ENCODE data around the gene POR. TPM values are rescaled to one million over a fixed set of nuclear protein-coding genes. Genes with fewer than 3 reads are reported as not detected.
"Not testable (repeated sequence)": the region's sequence is repeated elsewhere in the genome, so short reads cannot be mapped to it uniquely, and the experiment has no call there.

POR gene
- total RNA-seq, 2 experiments from 2014 or later: 24.9 to 33.8 TPM

GRCh38 chr7:75885036-75885435 is 29.9 kb upstream of the POR start:
- Mint-ChIP-seq H3K4me3 (no peak overlapping the region), H3K36me3 (ENCODE audit: low read depth) (peaks cover 45% of the 10 kb centered on the region), H3K27ac (no peak overlapping the region), H3K9me3 (ENCODE audit: low read depth) (no peaks in the 10 kb centered on the region), H3K27me3 (no peaks in the 10 kb centered on the region), H3K4me1 (peaks cover 33% of the 10 kb centered on the region)
- POLR2A ChIA-PET: interaction anchor here (0.6 kb wide), 1 partner anchor 313 kb away, joined by 7 read pairs; no protein-coding TSS in a partner anchor
- no peak for DNase-seq
- CTCF ChIA-PET: interaction anchor here (0.7 kb wide), 1 partner anchor 357 kb away, joined by 3 read pairs; no protein-coding TSS in a partner anchor
- intact Hi-C loops (cut with DNase I, micrococcal nuclease): no loop called here
- no peak for ATAC-seq

GRCh38 chr7:75887669-75888369 is 27.1 kb upstream of the POR start:
- Mint-ChIP-seq H3K4me1 (peaks cover 15% of the 10 kb centered on the region), H3K36me3 (ENCODE audit: low read depth) (peaks cover 27% of the 10 kb centered on the region), H3K4me3 (no peak overlapping the region), H3K9me3 (ENCODE audit: low read depth) (no peaks in the 10 kb centered on the region), H3K27me3 (no peaks in the 10 kb centered on the region), H3K27ac (no peak overlapping the region)
- DNase-seq (no peak), ATAC-seq (no peak)
- intact Hi-C loops (cut with DNase I, micrococcal nuclease): no loop called here
- ChIA-PET CTCF (no interaction called here), POLR2A (no interaction called here)

- CTCF ChIA-PET: no interaction called here
- DNase-seq (no peak), ATAC-seq (no peak)
- POLR2A ChIA-PET: no interaction called here
- no peaks in the 10 kb centered on the region for H3K9me3 Mint-ChIP-seq (ENCODE audit: low read depth)
- H3K36me3 Mint-ChIP-seq (ENCODE audit: low read depth): peaks cover 20% of the 10 kb centered on the region
- no peak overlapping the region for H3K4me3 Mint-ChIP-seq
- peaks cover 11% of the 10 kb centered on the region for H3K4me1 Mint-ChIP-seq
- intact Hi-C loops (cut with DNase I, micrococcal nuclease): no loop called here
- H3K27me3 Mint-ChIP-seq: no peaks in the 10 kb centered on the region
- no peak overlapping the region for H3K27ac Mint-ChIP-seq
Observed at GRCh38 chr7:75888464-75889222, 26.3 kb upstream of the POR start.

- Mint-ChIP-seq H3K36me3 (ENCODE audit: low read depth) (peaks cover 19% of the 10 kb centered on the region), H3K27me3 (no peaks in the 10 kb centered on the region), H3K4me1 (peaks cover 11% of the 10 kb centered on the region), H3K9me3 (ENCODE audit: low read depth) (no peaks in the 10 kb centered on the region), H3K4me3 (no peak overlapping the region), H3K27ac (no peak overlapping the region)
- ATAC-seq: no peak
- no peak for DNase-seq
- intact Hi-C loops (cut with DNase I, micrococcal nuclease): no loop called here
- CTCF ChIA-PET: no interaction called here
- POLR2A ChIA-PET: no interaction called here
Observed at GRCh38 chr7:75889223-75889825, 25.6 kb upstream of the POR start.

GRCh38 chr7:75889826-75890225 is 25.1 kb upstream of the POR start:
- CTCF ChIA-PET: no interaction called here
- H3K4me1 Mint-ChIP-seq: peaks cover 11% of the 10 kb centered on the region
- no peaks in the 10 kb centered on the region for H3K27me3 Mint-ChIP-seq
- intact Hi-C loops (cut with DNase I, micrococcal nuclease): no loop called here
- H3K27ac Mint-ChIP-seq: no peak overlapping the region
- DNase-seq: peak; percentile 32
- H3K9me3 Mint-ChIP-seq (ENCODE audit: low read depth): no peaks in the 10 kb centered on the region
- ATAC-seq: peak; percentile 33
- POLR2A ChIA-PET: interaction anchor here (0.7 kb wide), 1 partner anchor 23 kb away, joined by 3 read pairs; no protein-coding TSS in a partner anchor
- peaks cover 18% of the 10 kb centered on the region for H3K36me3 Mint-ChIP-seq (ENCODE audit: low read depth)
- no peak overlapping the region for H3K4me3 Mint-ChIP-seq

GRCh38 chr7:75891237-75891636 is 23.7 kb upstream of the POR start:
- H3K27me3 Mint-ChIP-seq; H3K4me3 Mint-ChIP-seq; DNase-seq; CTCF ChIA-PET; H3K27ac Mint-ChIP-seq; H3K9me3 Mint-ChIP-seq (ENCODE audit: low read depth); ATAC-seq; intact Hi-C loops (cut with DNase I, micrococcal nuclease); POLR2A ChIA-PET: not testable (repeated sequence)
- peaks cover 11% of the 10 kb centered on the region for H3K4me1 Mint-ChIP-seq
- H3K36me3 Mint-ChIP-seq (ENCODE audit: low read depth): peaks cover 12% of the 10 kb centered on the region

GRCh38 chr7:75891815-75892411 is 23.0 kb upstream of the POR start:
- ChIA-PET CTCF (no interaction called here), POLR2A (no interaction called here)
- no peak overlapping the region for H3K27ac Mint-ChIP-seq

GRCh38 chr7:75892634-75893272 is 22.2 kb upstream of the POR start:
- intact Hi-C loops (cut with DNase I, micrococcal nuclease): no loop called here
- ATAC-seq: no peak
- no peak overlapping the region for H3K4me3 Mint-ChIP-seq
- peaks cover 11% of the 10 kb centered on the region for H3K4me1 Mint-ChIP-seq
- CTCF ChIA-PET: no interaction called here
- no peaks in the 10 kb centered on the region for H3K27me3 Mint-ChIP-seq
- POLR2A ChIA-PET: interaction anchor here (0.6 kb wide), 1 partner anchor 99 kb away, joined by 3 read pairs; no protein-coding TSS in a partner anchor
- no peak for DNase-seq
- no peak overlapping the region for H3K27ac Mint-ChIP-seq
- no peaks in the 10 kb centered on the region for H3K9me3 Mint-ChIP-seq (ENCODE audit: low read depth)
- peaks cover 10% of the 10 kb centered on the region for H3K36me3 Mint-ChIP-seq (ENCODE audit: low read depth)

More at GRCh38 chr7:75891815-75892411, 23.0 kb upstream of the POR start:
- no peaks in the 10 kb centered on the region for H3K27me3 Mint-ChIP-seq
- no peak for DNase-seq
- ATAC-seq: no peak
- H3K4me1 Mint-ChIP-seq: peaks cover 11% of the 10 kb centered on the region
- no peaks in the 10 kb centered on the region for H3K9me3 Mint-ChIP-seq (ENCODE audit: low read depth)
- no peak overlapping the region for H3K4me3 Mint-ChIP-seq
- intact Hi-C loops (cut with DNase I, micrococcal nuclease): no loop called here
- H3K36me3 Mint-ChIP-seq (ENCODE audit: low read depth): peaks cover 10% of the 10 kb centered on the region

- Mint-ChIP-seq H3K27me3 (no peaks in the 10 kb centered on the region), H3K4me3 (no peak overlapping the region), H3K4me1 (no peaks in the 10 kb centered on the region), H3K9me3 (ENCODE audit: low read depth) (no peaks in the 10 kb centered on the region), H3K36me3 (ENCODE audit: low read depth) (no peaks in the 10 kb centered on the region), H3K27ac (no peak overlapping the region)
- intact Hi-C loops (cut with DNase I, micrococcal nuclease): no loop called here
- CTCF ChIA-PET: interaction anchor here (0.6 kb wide), 2 partner anchors 31 to 161 kb away, joined by 3 to 6 read pairs; no protein-coding TSS in a partner anchor
- DNase-seq (no peak), ATAC-seq (no peak)
- POLR2A ChIA-PET: no interaction called here
Observed at GRCh38 chr7:75896803-75897327, 18.1 kb upstream of the POR start.

- ATAC-seq (no peak), DNase-seq (no peak)
- ChIA-PET CTCF (no interaction called here), POLR2A (no interaction called here)
- no peak overlapping the region for H3K27ac Mint-ChIP-seq
- no peaks in the 10 kb centered on the region for H3K4me1 Mint-ChIP-seq
- no peaks in the 10 kb centered on the region for H3K27me3 Mint-ChIP-seq
- H3K4me3 Mint-ChIP-seq: no peak overlapping the region
- intact Hi-C loops (cut with DNase I, micrococcal nuclease): no loop called here
- no peaks in the 10 kb centered on the region for H3K36me3 Mint-ChIP-seq (ENCODE audit: low read depth)
- H3K9me3 Mint-ChIP-seq (ENCODE audit: low read depth): no peaks in the 10 kb centered on the region
Observed at GRCh38 chr7:75900617-75901315, 14.2 kb upstream of the POR start.
